GM12878 (cell line): Measurements from ENCODE around the gene HNRNPU. TPM values are rescaled to one million over a fixed set of nuclear protein-coding genes. Genes with fewer than 3 reads are reported as not detected.
A peak's percentile ranks its signal among the peaks of the same experiment; 100 is the strongest.

Experiments used
- ATF3 ChIP-seq: IDR thresholded peaks from 2 replicates; pipeline ENCODE4 v1.6.1; 2011; ENCODE audit warnings: low read depth, mild to moderate bottlenecking, low read length, moderate library complexity, borderline replicate concordance; ENCODE audit errors: extremely low read depth
- CBX5 ChIP-seq: sonication (generic); IDR thresholded peaks from 2 replicates; pipeline ENCODE4 v1.6.1; 2016; ENCODE audit warnings: low read depth, moderate library complexity, mild to moderate bottlenecking, inconsistent platforms
- CEBPB ChIP-seq, 2 experiments: fragments of 150-350 bp in 1 of 2; IDR thresholded peaks; 2 replicates each; pipeline ENCODE4 v1.6.1; 2012 to 2014; ENCODE audit warnings: low read depth in 2 of 2, low read length in 2 of 2, borderline replicate concordance in 1 of 2, inconsistent platforms in 1 of 2
- HDGF ChIP-seq: fragments of 450-650 bp; IDR thresholded peaks from 2 replicates; pipeline ENCODE4 v1.6.1; 2016; ENCODE audit warnings: antibody characterized with exemption
- KLF5 ChIP-seq: fragments of 450-650 bp; IDR thresholded peaks from 2 replicates; pipeline ENCODE4 v1.6.1; 2014; ENCODE audit warnings: mild to moderate bottlenecking; ENCODE audit not compliant: partially characterized antibody
- NFIC ChIP-seq: IDR thresholded peaks from 2 replicates; pipeline ENCODE4 v1.6.1; 2012; ENCODE audit warnings: low read depth, mild to moderate bottlenecking, inconsistent platforms, low read length, moderate library complexity
- POLR2A ChIP-seq: IDR thresholded peaks from 2 replicates; pipeline ENCODE4 v1.6.1; 2011; ENCODE audit warnings: low read depth, mild to moderate bottlenecking, low read length
- POLR2AphosphoS2 ChIP-seq: IDR thresholded peaks from 2 replicates; pipeline ENCODE4 v1.6.1; 2011; ENCODE audit warnings: low read depth, mild to moderate bottlenecking, low read length, improper control_type of control experiment, moderate library complexity
- RAD21 ChIP-seq: IDR thresholded peaks from 2 replicates; pipeline ENCODE4 v1.6.1; 2011; ENCODE audit warnings: mild to moderate bottlenecking, low read depth, low read length, moderate library complexity; ENCODE audit not compliant: insufficient read depth
- RBBP5 ChIP-seq: fragments of 200-600 bp; sonication (generic); conservative IDR thresholded peaks from 2 replicates; pipeline ENCODE4 v1.6.1; 2016
- SKIL ChIP-seq: fragments of 450-650 bp; IDR thresholded peaks from 2 replicates; pipeline ENCODE4 v1.6.1; 2017; ENCODE audit warnings: mild to moderate bottlenecking, low read depth, inconsistent platforms; ENCODE audit not compliant: poor library complexity, severe bottlenecking
- SMAD5 ChIP-seq: IDR thresholded peaks from 2 replicates; pipeline ENCODE4 v1.6.1; 2016; ENCODE audit warnings: antibody characterized with exemption, low read depth
- SREBF2 ChIP-seq: IDR thresholded peaks from 2 replicates; pipeline ENCODE4 v1.6.1; 2012; ENCODE audit warnings: mild to moderate bottlenecking, low read length
- TCF12 ChIP-seq: IDR thresholded peaks from 2 replicates; pipeline ENCODE4 v1.6.1; 2011; ENCODE audit warnings: low read depth, mild to moderate bottlenecking, low read length
- TCF3 ChIP-seq: IDR thresholded peaks from 2 replicates; pipeline ENCODE4 v1.6.1; 2012; ENCODE audit warnings: low read depth, mild to moderate bottlenecking, low read length, borderline replicate concordance; ENCODE audit not compliant: insufficient read depth
- ZNF24 ChIP-seq: fragments of 450-650 bp; IDR thresholded peaks from 2 replicates; pipeline ENCODE4 v1.6.1; 2017; ENCODE audit warnings: antibody characterized with exemption, mild to moderate bottlenecking
- polyA plus RNA-seq, 11 experiments: library from polyadenylated mRNA; depleted of rRNA in 4 of 11; unstranded in 6 of 11; stranded (reverse) in 5 of 11; fragments of >200 nt; fragmentation: Nextera tagmentation in 4 of 11; fragmentation: Illumina TruSeq in 1 of 11; extraction: Ambion mirVana in 4 of 11; extraction: Trizol in 1 of 11; gene quantifications; 1 replicate in 1 of 11; 2 replicates in 10 of 11; pipeline versions ENCODE4 v1.2.1 to v1.2.3, GENCODE V29; 2011 to 2016; ENCODE audit warnings: inconsistent platforms in 2 of 11, missing spikeins in 2 of 11, low read depth in 1 of 11
- total RNA-seq, 4 experiments: library from RNA; depleted of rRNA in 3 of 4; stranded (reverse); fragments of >200 nt in 3 of 4; fragmentation: Illumina TruSeq in 1 of 4; extraction: Trizol in 1 of 4; gene quantifications; 2 replicates each; pipeline versions ENCODE4 v1.2.1 to v1.2.3, GENCODE V29; 2013 to 2021
- TF ChIP-seq, protein P1 (sequence below): fragments of 450-650 bp; IDR thresholded peaks from 2 replicates; pipeline ENCODE4 v1.6.1; 2017; ENCODE audit warnings: low read depth, mild to moderate bottlenecking, moderate library complexity
- TF ChIP-seq, protein P2 (sequence below): fragments of 450-650 bp; IDR thresholded peaks from 2 replicates; pipeline ENCODE4 v1.6.1; 2018; ENCODE audit warnings: borderline replicate concordance, mild to moderate bottlenecking; ENCODE audit not compliant: partially characterized antibody
- TF ChIP-seq, protein P3 (sequence below): IDR thresholded peaks from 2 replicates; pipeline ENCODE4 v1.6.1; 2011; ENCODE audit warnings: low read depth, low read length, improper control_type of control experiment, borderline replicate concordance

The HNRNPU gene
- total and polyA plus RNA-seq, 10 of the 15 experiments (the other 5 are each of a cell fraction or from before 2014, with no cell fraction given) = 163 to 569 (median 420) TPM

GRCh38 chr1:244801246-244801645, 63.1 kb downstream of the HNRNPU start (continued):
- TF ChIP-seq NFIC = no peak
- no peak for TF ChIP-seq HDGF
- no peak for TF ChIP-seq TCF12
- no peak for TF ChIP-seq SMAD5
- TF ChIP-seq, protein P1, sequence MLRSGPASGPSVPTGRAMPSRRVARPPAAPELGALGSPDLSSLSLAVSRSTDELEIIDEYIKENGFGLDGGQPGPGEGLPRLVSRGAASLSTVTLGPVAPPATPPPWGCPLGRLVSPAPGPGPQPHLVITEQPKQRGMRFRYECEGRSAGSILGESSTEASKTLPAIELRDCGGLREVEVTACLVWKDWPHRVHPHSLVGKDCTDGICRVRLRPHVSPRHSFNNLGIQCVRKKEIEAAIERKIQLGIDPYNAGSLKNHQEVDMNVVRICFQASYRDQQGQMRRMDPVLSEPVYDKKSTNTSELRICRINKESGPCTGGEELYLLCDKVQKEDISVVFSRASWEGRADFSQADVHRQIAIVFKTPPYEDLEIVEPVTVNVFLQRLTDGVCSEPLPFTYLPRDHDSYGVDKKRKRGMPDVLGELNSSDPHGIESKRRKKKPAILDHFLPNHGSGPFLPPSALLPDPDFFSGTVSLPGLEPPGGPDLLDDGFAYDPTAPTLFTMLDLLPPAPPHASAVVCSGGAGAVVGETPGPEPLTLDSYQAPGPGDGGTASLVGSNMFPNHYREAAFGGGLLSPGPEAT = no peak
- no peak for TF ChIP-seq CBX5
- no peak for TF ChIP-seq RBBP5
- no peak for TF ChIP-seq KLF5
- TF ChIP-seq POLR2AphosphoS2 = no peak
- TF ChIP-seq SREBF2 = no peak
- no peak for TF ChIP-seq POLR2A
- TF ChIP-seq, protein P2, sequence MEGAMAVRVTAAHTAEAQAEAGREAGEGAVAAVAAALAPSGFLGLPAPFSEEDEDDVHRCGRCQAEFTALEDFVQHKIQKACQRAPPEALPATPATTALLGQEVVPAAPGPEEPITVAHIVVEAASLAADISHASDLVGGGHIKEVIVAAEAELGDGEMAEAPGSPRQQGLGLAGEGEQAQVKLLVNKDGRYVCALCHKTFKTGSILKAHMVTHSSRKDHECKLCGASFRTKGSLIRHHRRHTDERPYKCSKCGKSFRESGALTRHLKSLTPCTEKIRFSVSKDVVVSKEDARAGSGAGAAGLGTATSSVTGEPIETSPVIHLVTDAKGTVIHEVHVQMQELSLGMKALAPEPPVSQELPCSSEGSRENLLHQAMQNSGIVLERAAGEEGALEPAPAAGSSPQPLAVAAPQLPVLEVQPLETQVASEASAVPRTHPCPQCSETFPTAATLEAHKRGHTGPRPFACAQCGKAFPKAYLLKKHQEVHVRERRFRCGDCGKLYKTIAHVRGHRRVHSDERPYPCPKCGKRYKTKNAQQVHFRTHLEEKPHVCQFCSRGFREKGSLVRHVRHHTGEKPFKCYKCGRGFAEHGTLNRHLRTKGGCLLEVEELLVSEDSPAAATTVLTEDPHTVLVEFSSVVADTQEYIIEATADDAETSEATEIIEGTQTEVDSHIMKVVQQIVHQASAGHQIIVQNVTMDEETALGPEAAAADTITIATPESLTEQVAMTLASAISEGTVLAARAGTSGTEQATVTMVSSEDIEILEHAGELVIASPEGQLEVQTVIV = no peak
- no peak for TF ChIP-seq SKIL
- peak; percentile 88 for TF ChIP-seq RAD21
- no peak for TF ChIP-seq ATF3
- TF ChIP-seq ZNF24 = no peak
- no peak for TF ChIP-seq CEBPB (IDR thresholded peaks at IDR 0.05; ENCODE audit: borderline replicate concordance in 1 of 2, low read depth in 2 of 2, low read length in 2 of 2)
- TF ChIP-seq, protein P3, sequence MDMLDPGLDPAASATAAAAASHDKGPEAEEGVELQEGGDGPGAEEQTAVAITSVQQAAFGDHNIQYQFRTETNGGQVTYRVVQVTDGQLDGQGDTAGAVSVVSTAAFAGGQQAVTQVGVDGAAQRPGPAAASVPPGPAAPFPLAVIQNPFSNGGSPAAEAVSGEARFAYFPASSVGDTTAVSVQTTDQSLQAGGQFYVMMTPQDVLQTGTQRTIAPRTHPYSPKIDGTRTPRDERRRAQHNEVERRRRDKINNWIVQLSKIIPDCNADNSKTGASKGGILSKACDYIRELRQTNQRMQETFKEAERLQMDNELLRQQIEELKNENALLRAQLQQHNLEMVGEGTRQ = no peak
- no peak for TF ChIP-seq TCF3
